ENCODE data around the gene TRIM62. TPM values are rescaled to one million over a fixed set of nuclear protein-coding genes. Genes with fewer than 3 reads are reported as not detected.
A peak's percentile ranks its signal among the peaks of the same experiment; 100 is the strongest.

The TRIM62 gene
- total RNA-seq = 1 to 10 TPM; 3.6 to 3.9 TPM

DNA sequence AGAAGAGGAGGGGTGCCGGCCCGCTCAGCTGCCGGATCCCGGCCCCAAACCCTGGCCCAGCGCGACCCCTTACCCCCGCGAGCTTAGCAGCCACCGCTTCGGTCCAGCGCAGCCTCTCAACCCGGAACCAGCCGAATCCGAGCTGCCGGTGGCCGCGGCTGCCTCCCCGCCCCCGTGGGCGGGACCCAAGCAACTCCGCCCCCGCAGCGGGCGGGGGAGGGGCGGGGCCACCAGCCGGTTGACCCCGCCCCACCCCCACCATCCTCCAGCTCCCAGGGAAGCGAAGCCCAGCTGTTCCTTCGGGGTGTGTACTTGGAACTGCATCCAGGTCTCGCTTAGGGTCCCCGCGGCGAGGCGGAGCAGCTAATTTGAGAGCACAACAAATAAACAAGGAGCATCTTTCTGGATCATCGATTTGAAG lies at the start of gene TRIM62:
TSS of gene TRIM62 (minus strand) at position 123 of the 421 bp plus-strand sequence. CDS start 611 bp downstream, outside the sequence.
- H3K27me3 Mint-ChIP-seq = peaks cover 6% of the 10 kb centered on the region
- DNase-seq = peak; percentile 78
- no peaks in the 10 kb centered on the region for H3K36me3 Mint-ChIP-seq
- ChIA-PET POLR2A (interaction anchor here (1.0 to 2.2 kb wide), 3 partner anchors 55 to 88 kb away, joined by 3 to 10 read pairs (median 5); no protein-coding TSS in a partner anchor), CTCF (interaction anchor here (1.0 to 2.0 kb wide), 9 partner anchors 8 to 452 kb away, joined by 3 to 21 read pairs (median 4); partner anchors contain the start of gene ZSCAN20)
- no peak within 1 kb of the TSS for H3K27ac Mint-ChIP-seq
- H3K4me1 Mint-ChIP-seq (ENCODE audit: low read depth) = peaks cover 14% of the 10 kb centered on the region
- H3K9me3 Mint-ChIP-seq = no peaks in the 10 kb centered on the region
- peak within 1 kb of the TSS; percentile 83 for H3K4me3 Mint-ChIP-seq
- intact Hi-C loops (cut with micrococcal nuclease) = loop anchor here (2.0 kb wide), 2 partner anchors 55 to 75 kb away; partner anchors contain the start of gene ZNF362

DNA sequence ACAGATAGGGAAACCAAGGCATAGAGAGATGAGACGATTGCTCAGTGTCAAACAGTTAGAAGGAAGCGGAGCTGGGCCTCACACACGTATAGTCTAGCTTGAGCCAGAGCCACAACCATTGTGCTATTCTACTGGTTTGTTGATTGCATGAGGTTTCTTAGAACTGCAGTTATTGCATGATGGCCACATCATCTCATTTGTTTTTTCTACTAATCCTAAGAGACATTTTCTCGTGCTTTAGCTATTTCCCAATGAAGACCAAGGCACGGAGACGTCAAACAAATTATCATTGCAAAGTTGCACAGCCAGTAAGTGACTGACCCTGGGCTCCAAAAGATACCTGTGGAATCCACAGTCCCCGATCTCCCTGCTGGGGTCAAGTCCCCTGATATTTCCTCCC lies 49.3 kb upstream of the TRIM62 start:
- ChIA-PET POLR2A (no interaction called here), CTCF (no interaction called here)
- DNase-seq = no peak
- no peak overlapping the region for H3K4me3 Mint-ChIP-seq
- no peaks in the 10 kb centered on the region for H3K36me3 Mint-ChIP-seq
- H3K9me3 Mint-ChIP-seq = no peaks in the 10 kb centered on the region
- H3K4me1 Mint-ChIP-seq (ENCODE audit: low read depth) = peaks cover 3% of the 10 kb centered on the region
- H3K27me3 Mint-ChIP-seq = peaks cover 11% of the 10 kb centered on the region
- intact Hi-C loops (cut with micrococcal nuclease) = no loop called here
- H3K27ac Mint-ChIP-seq = no peak overlapping the region

DNA sequence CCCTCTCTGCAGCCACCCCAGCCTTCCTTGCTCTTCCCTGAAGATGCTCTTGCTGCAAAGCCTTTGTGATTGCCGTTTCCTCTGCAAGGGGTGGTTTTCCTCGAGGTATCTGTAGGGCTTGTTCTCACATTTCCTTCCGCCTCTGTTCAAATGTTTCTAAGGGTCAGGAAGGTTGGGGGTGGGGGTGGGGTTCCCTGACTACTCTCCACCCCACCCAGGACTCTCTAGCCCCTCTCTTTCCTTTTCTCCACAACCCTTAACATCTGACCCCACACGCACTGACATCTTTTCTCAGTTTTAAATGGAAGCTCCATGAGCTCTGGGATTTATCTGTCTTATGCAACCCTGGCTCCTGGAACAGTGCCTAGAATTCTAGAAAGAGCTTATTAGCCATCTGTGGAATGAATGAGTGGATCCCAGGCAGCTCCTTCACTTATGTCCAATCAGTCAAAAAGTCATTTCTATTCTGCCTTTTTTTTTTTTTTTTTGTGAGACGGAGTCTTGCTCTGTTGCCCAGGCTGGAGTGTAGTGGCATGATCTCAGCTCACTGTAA lies 47.2 kb upstream of the TRIM62 start:
- H3K9me3 Mint-ChIP-seq = peaks cover 13% of the 10 kb centered on the region
- DNase-seq = no peak
- intact Hi-C loops (cut with micrococcal nuclease) = no loop called here
- peaks cover 3% of the 10 kb centered on the region for H3K4me1 Mint-ChIP-seq (ENCODE audit: low read depth)
- peaks cover 2% of the 10 kb centered on the region for H3K36me3 Mint-ChIP-seq
- ChIA-PET CTCF (no interaction called here), POLR2A (no interaction called here)
- peaks cover 11% of the 10 kb centered on the region for H3K27me3 Mint-ChIP-seq
- H3K27ac Mint-ChIP-seq = no peak overlapping the region
- H3K4me3 Mint-ChIP-seq = no peak overlapping the region

DNA sequence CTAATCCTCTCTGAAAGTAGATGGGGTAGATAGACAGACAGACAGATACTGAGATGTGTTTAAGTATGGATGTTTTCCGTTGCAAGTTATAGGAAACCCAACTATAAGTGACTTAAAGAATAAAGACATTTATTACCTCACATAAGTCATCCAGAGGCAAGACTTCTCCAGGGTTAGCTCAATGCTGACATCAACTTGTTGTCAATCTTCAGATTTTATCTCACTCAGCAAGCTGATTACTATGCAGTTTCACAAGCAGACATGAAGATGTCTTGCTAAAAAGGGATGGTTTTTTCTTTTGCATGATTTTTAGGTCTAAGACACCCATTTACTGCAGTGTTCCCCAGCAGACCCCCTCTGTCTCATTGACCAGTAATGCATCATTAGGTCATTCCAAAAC lies 43.7 kb upstream of the TRIM62 start:
- no peak overlapping the region for H3K27ac Mint-ChIP-seq

DNA sequence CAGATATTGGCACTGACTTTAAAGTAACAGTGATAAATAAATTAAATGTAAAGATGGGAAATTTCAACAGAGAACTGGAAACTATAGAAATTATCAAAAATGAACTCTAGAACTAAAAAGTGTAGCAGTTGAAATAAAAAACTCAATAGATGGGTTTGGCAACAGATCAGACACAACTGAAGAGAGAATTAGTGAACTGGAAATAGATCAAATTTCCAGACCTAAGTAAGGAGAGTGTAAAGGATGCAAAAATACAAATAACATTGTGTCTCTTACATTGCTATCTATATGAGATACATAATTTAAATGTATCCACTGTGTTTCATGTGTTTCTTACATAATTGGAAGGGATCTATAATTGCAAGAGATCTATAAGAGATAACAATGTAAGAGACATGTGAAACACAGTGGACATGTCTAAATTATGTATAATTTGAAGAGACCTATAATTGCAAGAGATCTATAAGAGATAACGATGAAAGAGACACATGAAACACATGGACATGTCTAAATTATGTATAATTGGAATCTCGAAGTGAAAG lies 42.4 kb upstream of the TRIM62 start:
- Mint-ChIP-seq H3K27ac (no peak overlapping the region), H3K36me3 (peaks cover 4% of the 10 kb centered on the region), H3K4me1 (ENCODE audit: low read depth) (no peaks in the 10 kb centered on the region), H3K4me3 (no peak overlapping the region), H3K27me3 (peaks cover 11% of the 10 kb centered on the region), H3K9me3 (peaks cover 19% of the 10 kb centered on the region)
- intact Hi-C loops (cut with micrococcal nuclease) = no loop called here
- DNase-seq = no peak
- CTCF ChIA-PET = no interaction called here
- POLR2A ChIA-PET = no interaction called here

More for the DNA sequence above, 43.7 kb upstream of the TRIM62 start:
- H3K4me3 Mint-ChIP-seq = no peak overlapping the region
- no peak for DNase-seq
- no peaks in the 10 kb centered on the region for H3K4me1 Mint-ChIP-seq (ENCODE audit: low read depth)
- ChIA-PET CTCF (interaction anchor here (0.6 to 1.5 kb wide), 2 partner anchors 71 to 757 kb away, joined by 3 to 4 read pairs; no protein-coding TSS in a partner anchor), POLR2A (no interaction called here)
- peaks cover 19% of the 10 kb centered on the region for H3K9me3 Mint-ChIP-seq
- H3K36me3 Mint-ChIP-seq = peaks cover 4% of the 10 kb centered on the region
- H3K27me3 Mint-ChIP-seq = peaks cover 11% of the 10 kb centered on the region
- intact Hi-C loops (cut with micrococcal nuclease) = no loop called here

DNA sequence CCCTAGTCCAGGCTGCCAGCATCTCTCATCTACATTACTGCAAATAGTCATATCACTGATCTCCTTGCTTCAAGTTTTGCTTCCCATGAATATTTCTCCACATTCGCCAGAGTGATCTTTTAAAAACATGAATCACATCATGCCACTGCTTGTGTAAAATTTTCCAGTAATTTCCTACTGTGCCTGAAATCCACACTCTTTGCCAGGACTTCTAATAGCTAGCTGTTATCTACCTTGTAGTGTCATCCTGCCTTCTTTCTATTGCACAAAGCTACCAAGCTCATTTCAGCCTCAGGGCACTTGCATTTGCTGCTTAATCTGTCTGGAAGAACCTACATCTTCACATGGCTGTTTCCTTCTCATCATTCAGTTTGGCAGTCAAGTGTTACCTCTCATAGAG lies 40.5 kb upstream of the TRIM62 start:
- H3K4me3 Mint-ChIP-seq = no peak overlapping the region
- peaks cover 19% of the 10 kb centered on the region for H3K9me3 Mint-ChIP-seq
- POLR2A ChIA-PET = no interaction called here
- no peak overlapping the region for H3K27ac Mint-ChIP-seq
- no peaks in the 10 kb centered on the region for H3K4me1 Mint-ChIP-seq (ENCODE audit: low read depth)
- intact Hi-C loops (cut with micrococcal nuclease) = no loop called here
- DNase-seq = no peak
- CTCF ChIA-PET = no interaction called here
- peaks cover 4% of the 10 kb centered on the region for H3K36me3 Mint-ChIP-seq
- peaks cover 4% of the 10 kb centered on the region for H3K27me3 Mint-ChIP-seq

DNA sequence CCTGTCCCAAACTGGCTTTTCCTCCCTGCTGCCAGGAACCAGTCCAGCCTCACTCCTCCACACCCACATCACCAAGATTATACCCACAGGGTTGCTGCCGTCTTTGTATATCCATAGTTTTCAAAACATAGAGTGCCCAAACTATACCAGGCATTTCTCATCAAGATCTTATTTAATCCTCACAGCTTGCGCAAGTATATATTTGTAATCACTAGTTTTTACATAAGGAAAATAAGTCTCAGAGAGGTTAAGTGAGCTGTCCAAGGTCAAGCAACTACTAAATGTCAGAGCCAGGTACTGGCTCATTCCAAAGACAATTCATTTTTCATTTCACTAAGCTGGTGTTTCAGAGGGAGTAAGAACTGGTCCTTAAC lies 39.5 kb upstream of the TRIM62 start:
- H3K27ac Mint-ChIP-seq = no peak overlapping the region
- H3K9me3 Mint-ChIP-seq = peaks cover 19% of the 10 kb centered on the region
- no peak overlapping the region for H3K4me3 Mint-ChIP-seq
- ChIA-PET CTCF (no interaction called here), POLR2A (no interaction called here)
- no peak for DNase-seq
- peaks cover 4% of the 10 kb centered on the region for H3K36me3 Mint-ChIP-seq
- no peaks in the 10 kb centered on the region for H3K4me1 Mint-ChIP-seq (ENCODE audit: low read depth)
- peaks cover 2% of the 10 kb centered on the region for H3K27me3 Mint-ChIP-seq
- intact Hi-C loops (cut with micrococcal nuclease) = no loop called here

DNA sequence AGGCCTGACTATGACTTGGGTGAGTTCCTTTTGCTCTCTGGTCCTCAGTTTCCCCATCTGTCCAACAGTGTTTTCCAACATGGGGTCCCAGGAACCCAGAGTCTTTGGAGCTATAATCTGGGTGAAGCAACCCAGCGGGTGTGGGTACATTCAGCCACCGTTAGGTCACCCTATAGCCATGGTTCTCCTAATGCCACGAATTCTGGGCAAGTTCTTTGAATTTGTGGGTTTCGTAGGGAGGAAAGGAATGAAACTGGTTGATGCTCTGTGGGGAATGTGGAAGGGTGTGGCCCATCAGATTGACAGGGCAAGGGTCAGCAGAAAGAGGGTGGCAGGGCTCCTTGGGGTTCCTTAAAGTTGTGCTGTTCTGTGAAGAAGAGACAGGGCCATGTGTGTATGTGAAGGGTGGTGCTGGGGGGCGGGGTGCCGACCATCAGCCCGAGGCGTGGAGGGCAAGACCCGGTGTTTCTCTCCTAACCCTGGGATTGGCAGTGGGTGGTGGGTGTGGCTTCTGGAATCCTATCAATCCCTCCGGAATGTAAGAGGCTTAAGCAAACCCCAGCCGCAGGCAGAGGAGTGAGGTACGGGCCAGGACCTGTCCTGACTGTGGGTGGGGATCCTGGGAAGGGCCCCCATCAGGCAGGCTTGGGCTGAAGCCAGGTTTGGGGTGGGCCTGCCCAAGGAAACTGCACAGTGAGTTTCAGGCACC lies 39.0 kb upstream of the TRIM62 start:
- Mint-ChIP-seq H3K36me3 (peaks cover 4% of the 10 kb centered on the region), H3K4me1 (ENCODE audit: low read depth) (no peaks in the 10 kb centered on the region), H3K27ac (no peak overlapping the region), H3K9me3 (peaks cover 19% of the 10 kb centered on the region), H3K27me3 (peaks cover 2% of the 10 kb centered on the region), H3K4me3 (no peak overlapping the region)
- ChIA-PET CTCF (no interaction called here), POLR2A (no interaction called here)
- no peak for DNase-seq
- intact Hi-C loops (cut with micrococcal nuclease) = no loop called here

DNA sequence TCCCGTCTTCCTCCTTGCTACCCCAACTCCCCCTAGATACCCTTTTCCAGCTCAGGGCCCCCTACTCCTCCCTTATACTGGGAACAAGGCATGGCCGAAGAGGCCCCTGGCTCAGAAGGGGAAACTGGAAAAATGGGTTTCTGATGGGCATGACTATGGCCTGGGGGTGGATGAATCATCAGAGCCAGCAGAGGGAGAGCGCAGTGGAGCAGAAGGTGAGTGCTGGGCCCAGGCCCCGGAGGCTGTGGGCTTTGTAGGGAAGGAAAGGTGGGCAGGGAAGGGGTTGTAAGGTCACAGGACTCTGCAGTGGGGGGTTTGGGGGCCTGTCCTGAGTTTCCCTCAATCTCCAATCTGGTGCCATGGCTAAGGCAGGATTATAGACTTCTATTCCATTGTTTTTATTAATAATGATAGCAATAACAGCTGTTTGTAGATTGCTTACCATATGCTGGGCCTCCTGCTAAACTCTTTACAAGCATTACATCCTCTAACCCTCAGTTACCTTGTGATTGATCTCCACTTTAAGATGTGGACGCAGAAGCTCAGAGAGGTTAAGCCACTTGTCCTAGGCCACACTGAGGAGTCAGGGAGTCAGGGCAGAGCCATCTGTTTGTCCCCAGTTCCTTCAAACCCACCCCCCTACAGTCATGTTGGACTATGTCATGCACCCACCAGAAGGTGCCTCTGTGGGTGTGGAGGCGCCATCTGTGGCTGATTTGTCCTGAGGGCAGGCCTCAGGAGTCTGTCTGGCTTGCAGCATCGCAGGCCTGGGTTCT lies 38.2 kb upstream of the TRIM62 start:
- peaks cover 2% of the 10 kb centered on the region for H3K27me3 Mint-ChIP-seq
- ChIA-PET CTCF (no interaction called here), POLR2A (no interaction called here)
- H3K4me1 Mint-ChIP-seq (ENCODE audit: low read depth) = no peaks in the 10 kb centered on the region
- peaks cover 16% of the 10 kb centered on the region for H3K9me3 Mint-ChIP-seq
- H3K27ac Mint-ChIP-seq = no peak overlapping the region
- intact Hi-C loops (cut with micrococcal nuclease) = no loop called here
- H3K4me3 Mint-ChIP-seq = no peak overlapping the region
- H3K36me3 Mint-ChIP-seq = peaks cover 4% of the 10 kb centered on the region
- DNase-seq = no peak

DNA sequence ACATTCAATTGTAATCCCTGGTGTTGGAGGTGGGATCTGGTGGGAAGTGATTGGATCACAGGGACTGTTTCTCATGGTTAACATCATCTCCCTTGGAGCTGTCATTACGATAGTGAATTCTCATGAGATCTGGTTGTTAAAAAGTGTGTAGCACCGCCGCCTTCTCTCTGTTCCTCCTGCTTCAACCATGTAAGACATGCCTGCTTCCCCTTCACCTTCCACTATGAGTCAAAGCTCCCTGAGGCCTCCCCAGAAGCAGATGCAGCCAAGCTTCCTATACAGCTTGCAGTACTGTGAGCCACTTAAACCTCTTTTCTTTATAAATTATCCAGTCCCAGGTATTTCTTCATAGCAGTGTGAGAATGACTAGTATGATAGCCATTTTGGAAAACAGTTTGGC lies 30.1 kb upstream of the TRIM62 start:
- no peak for DNase-seq
- Mint-ChIP-seq H3K4me3 (no peak overlapping the region), H3K4me1 (ENCODE audit: low read depth) (no peaks in the 10 kb centered on the region), H3K27ac (no peak overlapping the region), H3K36me3 (no peaks in the 10 kb centered on the region), H3K9me3 (no peaks in the 10 kb centered on the region), H3K27me3 (peaks cover 14% of the 10 kb centered on the region)
- intact Hi-C loops (cut with micrococcal nuclease) = no loop called here
- CTCF ChIA-PET = no interaction called here
- POLR2A ChIA-PET = no interaction called here

DNA sequence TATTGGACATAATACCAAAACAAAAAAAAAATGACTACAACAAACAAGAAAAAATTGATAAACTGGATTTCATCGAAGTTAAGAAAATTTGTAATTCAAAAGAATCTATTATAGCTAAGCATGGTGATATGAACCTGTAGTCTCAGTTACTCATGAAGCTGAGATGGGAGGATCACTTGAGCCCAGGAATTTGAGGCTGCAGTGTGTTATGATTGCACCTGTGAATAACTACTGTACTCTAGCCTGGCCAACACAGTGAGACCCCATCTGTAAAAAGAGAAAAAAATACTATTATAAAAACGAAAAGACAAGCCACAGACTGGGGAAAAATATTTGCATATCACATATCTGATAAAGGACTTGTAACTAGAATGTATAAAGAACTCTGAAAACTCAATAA lies 24.5 kb upstream of the TRIM62 start:
- DNase-seq = no peak
- Mint-ChIP-seq H3K4me1 (ENCODE audit: low read depth) (no peaks in the 10 kb centered on the region), H3K27me3 (peaks cover 9% of the 10 kb centered on the region), H3K4me3 (no peak overlapping the region), H3K9me3 (no peaks in the 10 kb centered on the region), H3K36me3 (no peaks in the 10 kb centered on the region), H3K27ac (no peak overlapping the region)
- POLR2A ChIA-PET = no interaction called here
- intact Hi-C loops (cut with micrococcal nuclease) = no loop called here
- CTCF ChIA-PET = no interaction called here

DNA sequence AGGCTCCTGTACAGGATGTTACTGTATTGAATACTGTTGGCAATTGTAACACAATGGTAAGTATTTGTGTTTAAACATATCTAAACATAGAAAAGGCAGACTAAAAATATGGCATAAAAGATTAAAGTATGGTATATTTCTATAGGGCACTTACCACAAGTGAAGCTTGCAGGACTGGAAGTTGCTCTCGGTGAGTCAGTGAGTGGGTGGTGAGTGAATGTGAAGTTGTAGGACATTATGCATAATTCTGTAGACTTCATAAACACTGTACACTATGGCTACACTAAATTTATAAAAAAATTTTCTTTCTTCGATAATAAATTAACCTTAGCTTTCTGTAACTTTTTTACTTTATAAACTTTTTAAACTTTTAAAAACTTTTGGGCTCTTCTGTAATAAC lies 13.7 kb upstream of the TRIM62 start:
- DNase-seq = no peak
- Mint-ChIP-seq H3K27me3 (peaks cover 8% of the 10 kb centered on the region), H3K9me3 (no peaks in the 10 kb centered on the region), H3K4me1 (ENCODE audit: low read depth) (peaks cover 6% of the 10 kb centered on the region), H3K36me3 (no peaks in the 10 kb centered on the region), H3K4me3 (no peak overlapping the region), H3K27ac (no peak overlapping the region)
- ChIA-PET POLR2A (no interaction called here), CTCF (no interaction called here)
- intact Hi-C loops (cut with micrococcal nuclease) = no loop called here

Data from activated CD4-positive, alpha-beta memory T cell treated with anti-CD3 and anti-CD28 coated beads for 36 hours (primary cell).